Measurements from ENCODE around the gene INTS1. TPM values are rescaled to one million over a fixed set of nuclear protein-coding genes. Genes with fewer than 3 reads are reported as not detected.

INTS1 gene
- total RNA-seq, 1 donor from 2014 or later: 91.0 TPM

GRCh38 chr7:1505731-1506550, 1.8 kb upstream of the INTS1 start:
- H3K4me3 Mint-ChIP-seq (ENCODE audit: low read depth): peak overlapping the region; percentile 68
- intact Hi-C loops (cut with micrococcal nuclease): no loop called here

GRCh38 chr7:1503390-1503789, 799 bp downstream of the INTS1 start:
- no peak for DNase-seq (ENCODE audit: low spot score)

More at GRCh38 chr7:1505731-1506550, 1.8 kb upstream of the INTS1 start:
- Mint-ChIP-seq H3K36me3 (ENCODE audit: low read depth) (peaks cover 20% of the 10 kb centered on the region), H3K9me3 (no peaks in the 10 kb centered on the region), H3K27me3 (ENCODE audit: low read depth) (no peaks in the 10 kb centered on the region), H3K27ac (peak overlapping the region; percentile 17), H3K4me1 (ENCODE audit: low read depth) (peaks cover 33% of the 10 kb centered on the region)
- no peak for DNase-seq (ENCODE audit: low spot score)

GRCh38 chr7:1502845-1503244, 1.3 kb downstream of the INTS1 start:
- peaks cover 31% of the 10 kb centered on the region for H3K4me1 Mint-ChIP-seq (ENCODE audit: low read depth)
- DNase-seq (ENCODE audit: low spot score): no peak
- H3K9me3 Mint-ChIP-seq: no peaks in the 10 kb centered on the region
- intact Hi-C loops (cut with micrococcal nuclease): no loop called here
- peak overlapping the region; percentile 68 for H3K27ac Mint-ChIP-seq
- H3K4me3 Mint-ChIP-seq (ENCODE audit: low read depth): peak overlapping the region; percentile 85
- no peaks in the 10 kb centered on the region for H3K27me3 Mint-ChIP-seq (ENCODE audit: low read depth)
- H3K36me3 Mint-ChIP-seq (ENCODE audit: low read depth): peaks cover 34% of the 10 kb centered on the region

More at GRCh38 chr7:1503390-1503789, 799 bp downstream of the INTS1 start:
- Mint-ChIP-seq H3K4me3 (ENCODE audit: low read depth) (peak overlapping the region; percentile 85), H3K36me3 (ENCODE audit: low read depth) (peaks cover 33% of the 10 kb centered on the region), H3K4me1 (ENCODE audit: low read depth) (peaks cover 33% of the 10 kb centered on the region), H3K27ac (peak overlapping the region; percentile 68), H3K9me3 (no peaks in the 10 kb centered on the region), H3K27me3 (ENCODE audit: low read depth) (no peaks in the 10 kb centered on the region)
- intact Hi-C loops (cut with micrococcal nuclease): no loop called here

GRCh38 chr7:1501487-1502270, 2.5 kb downstream of the INTS1 start:
- DNase-seq (ENCODE audit: low spot score): no peak
- intact Hi-C loops (cut with micrococcal nuclease): no loop called here
- Mint-ChIP-seq H3K36me3 (ENCODE audit: low read depth) (peaks cover 42% of the 10 kb centered on the region), H3K4me3 (ENCODE audit: low read depth) (peak overlapping the region; percentile 85), H3K27me3 (ENCODE audit: low read depth) (no peaks in the 10 kb centered on the region), H3K27ac (no peak overlapping the region), H3K4me1 (ENCODE audit: low read depth) (peaks cover 23% of the 10 kb centered on the region), H3K9me3 (no peaks in the 10 kb centered on the region)

GRCh38 chr7:1500064-1500807, 4.0 kb downstream of the INTS1 start:
- H3K27me3 Mint-ChIP-seq (ENCODE audit: low read depth): no peaks in the 10 kb centered on the region
- intact Hi-C loops (cut with micrococcal nuclease): no loop called here
- peaks cover 42% of the 10 kb centered on the region for H3K36me3 Mint-ChIP-seq (ENCODE audit: low read depth)
- H3K27ac Mint-ChIP-seq: no peak overlapping the region
- no peak for DNase-seq (ENCODE audit: low spot score)
- no peak overlapping the region for H3K4me3 Mint-ChIP-seq (ENCODE audit: low read depth)
- peaks cover 19% of the 10 kb centered on the region for H3K4me1 Mint-ChIP-seq (ENCODE audit: low read depth)
- H3K9me3 Mint-ChIP-seq: no peaks in the 10 kb centered on the region

GRCh38 chr7:1499367-1500029, 4.7 kb downstream of the INTS1 start:
- no peak for DNase-seq (ENCODE audit: low spot score)
- H3K36me3 Mint-ChIP-seq (ENCODE audit: low read depth): peaks cover 42% of the 10 kb centered on the region
- intact Hi-C loops (cut with micrococcal nuclease): no loop called here
- H3K4me1 Mint-ChIP-seq (ENCODE audit: low read depth): peaks cover 19% of the 10 kb centered on the region
- no peaks in the 10 kb centered on the region for H3K27me3 Mint-ChIP-seq (ENCODE audit: low read depth)
- H3K4me3 Mint-ChIP-seq (ENCODE audit: low read depth): no peak overlapping the region
- no peak overlapping the region for H3K27ac Mint-ChIP-seq
- H3K9me3 Mint-ChIP-seq: no peaks in the 10 kb centered on the region

- H3K36me3 Mint-ChIP-seq (ENCODE audit: low read depth): peaks cover 42% of the 10 kb centered on the region
- intact Hi-C loops (cut with micrococcal nuclease): no loop called here
- no peak for DNase-seq (ENCODE audit: low spot score)
- no peak overlapping the region for H3K27ac Mint-ChIP-seq
- no peaks in the 10 kb centered on the region for H3K9me3 Mint-ChIP-seq
- peaks cover 19% of the 10 kb centered on the region for H3K4me1 Mint-ChIP-seq (ENCODE audit: low read depth)
- H3K27me3 Mint-ChIP-seq (ENCODE audit: low read depth): no peaks in the 10 kb centered on the region
- no peak overlapping the region for H3K4me3 Mint-ChIP-seq (ENCODE audit: low read depth)
These were observed 5.6 kb downstream of the INTS1 start for GRCh38 chr7:1498370-1499305.

GRCh38 chr7:1497293-1497927, 6.8 kb downstream of the INTS1 start:
- H3K36me3 Mint-ChIP-seq (ENCODE audit: low read depth): peaks cover 36% of the 10 kb centered on the region
- H3K27ac Mint-ChIP-seq: no peak overlapping the region
- H3K4me1 Mint-ChIP-seq (ENCODE audit: low read depth): peaks cover 9% of the 10 kb centered on the region
- H3K4me3 Mint-ChIP-seq (ENCODE audit: low read depth): no peak overlapping the region
- intact Hi-C loops (cut with micrococcal nuclease): no loop called here
- H3K9me3 Mint-ChIP-seq: no peaks in the 10 kb centered on the region
- no peak for DNase-seq (ENCODE audit: low spot score)
- H3K27me3 Mint-ChIP-seq (ENCODE audit: low read depth): no peaks in the 10 kb centered on the region

- H3K4me1 Mint-ChIP-seq (ENCODE audit: low read depth): peaks cover 3% of the 10 kb centered on the region
- intact Hi-C loops (cut with micrococcal nuclease): no loop called here
- no peaks in the 10 kb centered on the region for H3K9me3 Mint-ChIP-seq
- H3K27ac Mint-ChIP-seq: no peak overlapping the region
- no peak overlapping the region for H3K4me3 Mint-ChIP-seq (ENCODE audit: low read depth)
- no peaks in the 10 kb centered on the region for H3K27me3 Mint-ChIP-seq (ENCODE audit: low read depth)
- H3K36me3 Mint-ChIP-seq (ENCODE audit: low read depth): peaks cover 36% of the 10 kb centered on the region
- no peak for DNase-seq (ENCODE audit: low spot score)
These were observed 7.5 kb downstream of the INTS1 start for GRCh38 chr7:1496531-1497292.

GRCh38 chr7:1495564-1496242, 8.5 kb downstream of the INTS1 start:
- intact Hi-C loops (cut with micrococcal nuclease): no loop called here
- Mint-ChIP-seq H3K27me3 (ENCODE audit: low read depth) (no peaks in the 10 kb centered on the region), H3K4me1 (ENCODE audit: low read depth) (peaks cover 1% of the 10 kb centered on the region), H3K36me3 (ENCODE audit: low read depth) (peaks cover 37% of the 10 kb centered on the region), H3K27ac (no peak overlapping the region), H3K4me3 (ENCODE audit: low read depth) (no peak overlapping the region), H3K9me3 (no peaks in the 10 kb centered on the region)
- no peak for DNase-seq (ENCODE audit: low spot score)
